Measurements from ENCODE around the gene FBXO42. TPM values are rescaled to one million over a fixed set of nuclear protein-coding genes. Genes with fewer than 3 reads are reported as not detected.
A peak's percentile ranks its signal among the peaks of the same experiment; 100 is the strongest.
"Not testable (repeated sequence)": the region's sequence is repeated elsewhere in the genome, so short reads cannot be mapped to it uniquely, and the experiment has no call there.

The FBXO42 gene
- total RNA-seq, 1 donor from 2014 or later: 21.0 TPM

DNA sequence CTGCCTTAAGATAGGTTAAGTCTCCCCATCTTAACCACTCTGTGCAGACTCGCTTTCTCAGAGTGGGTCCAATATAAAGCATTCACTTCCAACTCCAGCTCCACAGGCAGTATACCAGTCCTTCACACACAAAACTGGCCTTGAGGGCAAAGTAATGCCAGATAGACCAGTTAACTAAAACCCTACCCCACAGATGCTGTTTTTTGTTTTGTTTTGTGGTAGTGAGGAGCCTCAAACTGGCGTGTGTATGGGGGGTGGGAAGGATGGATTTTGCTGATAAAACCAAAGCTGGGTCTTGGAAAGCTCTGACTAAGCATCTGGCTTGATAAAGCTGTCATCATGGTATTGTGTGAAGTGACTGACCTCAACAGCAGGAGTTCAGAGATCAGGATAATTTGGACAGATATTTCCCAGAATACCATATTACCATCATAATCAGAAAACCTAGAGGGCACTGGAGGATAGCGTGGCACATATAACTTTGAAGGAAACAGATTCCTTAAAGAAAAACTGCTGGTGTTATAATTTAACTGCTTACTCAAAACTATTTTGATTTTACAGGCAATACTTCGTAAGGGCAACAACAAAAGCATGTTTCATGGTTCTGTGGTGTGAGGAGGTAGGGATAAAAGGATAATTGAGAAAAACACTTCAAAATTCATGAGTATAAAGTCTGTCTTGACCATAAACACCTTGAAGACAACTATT is 85.7 kb downstream of the FBXO42 start:
- H3K4me1 ChIP-seq: peaks cover 21% of the 10 kb centered on the region

DNA sequence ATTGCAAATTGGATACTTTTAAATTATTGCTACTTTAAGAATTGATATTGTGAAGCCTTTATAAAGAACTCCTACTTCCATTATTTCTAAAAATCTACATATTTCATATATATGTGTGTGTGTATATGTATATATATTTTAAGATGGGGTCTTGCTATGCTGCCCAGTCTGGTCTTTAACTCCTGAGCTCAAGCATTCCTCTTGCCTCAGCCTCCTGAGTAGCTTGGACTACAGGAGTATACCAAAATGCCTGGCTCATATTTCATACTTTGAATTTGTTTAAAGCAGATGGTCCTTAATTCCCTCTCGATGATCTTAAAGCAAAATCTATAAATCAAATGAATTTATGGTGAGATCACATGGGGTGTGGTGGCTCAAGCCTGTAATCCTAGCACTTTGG is 90.2 kb downstream of the FBXO42 start:
- no peaks in the 10 kb centered on the region for H3K27me3 ChIP-seq
- intact Hi-C loops (cut with DNase I): no loop called here
- H3K9me3 ChIP-seq: no peaks in the 10 kb centered on the region
- peaks cover 11% of the 10 kb centered on the region for H3K4me1 ChIP-seq
- TF ChIP-seq, protein P1, sequence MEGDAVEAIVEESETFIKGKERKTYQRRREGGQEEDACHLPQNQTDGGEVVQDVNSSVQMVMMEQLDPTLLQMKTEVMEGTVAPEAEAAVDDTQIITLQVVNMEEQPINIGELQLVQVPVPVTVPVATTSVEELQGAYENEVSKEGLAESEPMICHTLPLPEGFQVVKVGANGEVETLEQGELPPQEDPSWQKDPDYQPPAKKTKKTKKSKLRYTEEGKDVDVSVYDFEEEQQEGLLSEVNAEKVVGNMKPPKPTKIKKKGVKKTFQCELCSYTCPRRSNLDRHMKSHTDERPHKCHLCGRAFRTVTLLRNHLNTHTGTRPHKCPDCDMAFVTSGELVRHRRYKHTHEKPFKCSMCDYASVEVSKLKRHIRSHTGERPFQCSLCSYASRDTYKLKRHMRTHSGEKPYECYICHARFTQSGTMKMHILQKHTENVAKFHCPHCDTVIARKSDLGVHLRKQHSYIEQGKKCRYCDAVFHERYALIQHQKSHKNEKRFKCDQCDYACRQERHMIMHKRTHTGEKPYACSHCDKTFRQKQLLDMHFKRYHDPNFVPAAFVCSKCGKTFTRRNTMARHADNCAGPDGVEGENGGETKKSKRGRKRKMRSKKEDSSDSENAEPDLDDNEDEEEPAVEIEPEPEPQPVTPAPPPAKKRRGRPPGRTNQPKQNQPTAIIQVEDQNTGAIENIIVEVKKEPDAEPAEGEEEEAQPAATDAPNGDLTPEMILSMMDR (IDR thresholded peaks at IDR 0.05): no peak
- H3K4me3 ChIP-seq: no peak overlapping the region
- DNase-seq (no peak), ATAC-seq (no peak)
- peaks cover 4% of the 10 kb centered on the region for H3K36me3 ChIP-seq
- no peak overlapping the region for H3K27ac ChIP-seq

More for the DNA sequence above, 85.7 kb downstream of the FBXO42 start:
- TF ChIP-seq, protein P1 (IDR thresholded peaks at IDR 0.05): no peak
- peak; percentile 14 for ATAC-seq
- Histone ChIP-seq H3K4me3 (no peak overlapping the region), H3K27me3 (no peaks in the 10 kb centered on the region), H3K36me3 (no peaks in the 10 kb centered on the region), H3K9me3 (no peaks in the 10 kb centered on the region), H3K27ac (no peak overlapping the region)
- no peak for DNase-seq
- intact Hi-C loops (cut with DNase I): no loop called here

DNA sequence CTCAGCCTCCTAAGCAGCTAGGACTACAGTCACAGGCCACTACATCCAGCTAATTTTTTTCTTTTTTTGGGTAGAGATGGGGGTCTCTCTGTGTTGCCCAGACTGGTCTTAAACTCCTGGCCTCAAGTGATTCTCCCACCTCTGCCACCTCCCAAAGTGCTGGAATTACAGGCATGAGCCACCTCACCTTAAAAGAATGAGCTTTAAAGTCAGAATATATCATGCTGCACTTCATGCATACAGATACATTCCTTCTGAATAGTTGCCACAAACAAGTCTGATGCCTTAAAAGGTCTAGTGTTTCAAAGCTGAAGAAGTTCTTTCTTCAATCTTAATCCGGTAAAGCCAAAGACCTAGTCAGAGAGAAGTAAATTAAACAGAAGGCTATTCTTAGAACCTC is 91.5 kb downstream of the FBXO42 start:
- no peak overlapping the region for H3K4me3 ChIP-seq
- ATAC-seq (no peak), DNase-seq (no peak)
- H3K4me1 ChIP-seq: no peaks in the 10 kb centered on the region
- H3K9me3 ChIP-seq: no peaks in the 10 kb centered on the region
- TF ChIP-seq, protein P1 (IDR thresholded peaks at IDR 0.05): no peak
- H3K27ac ChIP-seq: no peak overlapping the region
- intact Hi-C loops (cut with DNase I): no loop called here
- peaks cover 12% of the 10 kb centered on the region for H3K36me3 ChIP-seq
- no peaks in the 10 kb centered on the region for H3K27me3 ChIP-seq

DNA sequence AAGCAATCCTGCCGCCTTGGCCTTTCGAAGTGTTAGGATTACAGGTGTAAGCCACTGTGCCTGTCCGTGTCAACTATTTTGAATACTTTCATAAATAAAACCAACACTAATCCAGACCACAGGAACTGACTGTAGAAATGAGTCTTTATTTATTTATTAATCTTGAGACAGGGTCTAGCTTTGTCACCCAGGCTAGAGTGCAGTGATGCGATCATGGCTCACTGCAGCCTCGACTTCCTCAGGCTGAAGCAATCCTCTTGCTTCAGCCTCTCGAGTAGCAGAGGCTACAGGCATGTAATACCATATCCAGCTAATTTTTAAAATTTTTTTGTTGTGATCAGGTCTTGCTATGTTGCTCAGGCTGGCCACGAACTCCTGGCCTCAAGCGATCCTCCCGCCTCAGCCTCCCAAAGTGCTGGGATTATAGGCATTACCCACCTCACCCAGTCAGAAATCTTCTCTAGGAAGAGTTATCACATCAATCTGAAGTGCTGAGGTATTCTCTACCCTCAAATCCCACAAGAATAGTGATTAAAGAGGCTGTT is 93.6 kb downstream of the FBXO42 start:
- H3K4me3 ChIP-seq: no peak overlapping the region
- DNase-seq (no peak), ATAC-seq (no peak)
- TF ChIP-seq, protein P1 (IDR thresholded peaks at IDR 0.05): no peak
- no peak overlapping the region for H3K27ac ChIP-seq
- no peaks in the 10 kb centered on the region for H3K4me1 ChIP-seq
- peaks cover 33% of the 10 kb centered on the region for H3K36me3 ChIP-seq
- H3K9me3 ChIP-seq: no peaks in the 10 kb centered on the region
- no peaks in the 10 kb centered on the region for H3K27me3 ChIP-seq
- intact Hi-C loops (cut with DNase I): no loop called here

DNA sequence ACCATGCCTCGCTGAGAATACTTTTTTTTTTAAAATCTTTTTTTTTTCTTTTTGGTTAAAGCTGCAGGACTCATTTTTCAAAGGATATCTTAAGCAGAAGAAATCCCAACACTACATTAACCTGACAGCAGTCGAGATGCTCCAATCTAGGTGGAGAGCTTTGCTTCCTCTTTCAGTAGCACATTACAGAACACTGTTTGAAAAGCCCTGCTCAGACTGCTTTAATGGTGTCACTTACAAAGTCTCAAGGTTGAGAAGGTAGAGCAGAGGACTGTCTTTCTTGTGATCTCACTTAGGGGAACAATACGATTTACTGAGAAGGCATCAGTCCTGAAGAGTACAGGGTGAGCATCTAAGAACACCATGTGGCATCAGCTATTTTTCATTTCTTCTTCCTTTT is 94.3 kb downstream of the FBXO42 start:
- TF ChIP-seq, protein P1 (IDR thresholded peaks at IDR 0.05): no peak
- DNase-seq: no peak
- no peak for ATAC-seq
- H3K4me1 ChIP-seq: no peaks in the 10 kb centered on the region
- no peaks in the 10 kb centered on the region for H3K27me3 ChIP-seq
- peaks cover 40% of the 10 kb centered on the region for H3K36me3 ChIP-seq
- intact Hi-C loops (cut with DNase I): no loop called here
- no peak overlapping the region for H3K4me3 ChIP-seq
- no peak overlapping the region for H3K27ac ChIP-seq
- H3K9me3 ChIP-seq: no peaks in the 10 kb centered on the region

DNA sequence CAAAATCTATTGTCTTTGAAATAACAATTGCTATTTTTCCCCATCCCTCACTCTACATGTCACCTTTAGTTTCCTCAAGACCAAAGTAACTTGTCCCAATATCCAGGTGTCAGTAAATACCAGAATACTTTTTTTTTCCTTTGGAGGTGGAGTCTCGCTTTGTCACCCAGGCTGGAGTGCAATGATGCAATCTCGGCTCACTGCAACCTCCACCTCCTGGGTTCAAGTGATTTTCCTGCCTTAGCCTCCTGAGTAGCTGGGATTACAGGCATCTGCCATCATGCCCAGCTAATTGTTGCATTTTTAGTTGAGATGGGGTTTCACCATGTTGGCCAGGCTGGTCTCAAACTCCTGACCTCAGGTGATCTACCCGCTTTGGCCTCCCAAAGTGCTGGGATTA is 94.7 kb downstream of the FBXO42 start:
- H3K36me3 ChIP-seq: peaks cover 44% of the 10 kb centered on the region
- H3K4me1 ChIP-seq; ATAC-seq; H3K9me3 ChIP-seq; H3K4me3 ChIP-seq; intact Hi-C loops (cut with DNase I); H3K27me3 ChIP-seq; H3K27ac ChIP-seq: not testable (repeated sequence)
- peak; percentile 26 for DNase-seq

Measured in upper lobe of right lung (tissue), 1 donor.